WTC11 (cell line): Measurements from ENCODE around the gene WDR87.

Experiments used
- ETV6 ChIP-seq: sonication (generic); formaldehyde crosslinking; IDR thresholded peaks from 2 replicates; pipeline ENCODE4 v1.8.1; 2022; ENCODE audit warnings: mild to moderate bottlenecking, missing genetic modification reagents
- KAT7 ChIP-seq: sonication (generic); formaldehyde crosslinking; IDR thresholded peaks from 2 replicates; pipeline ENCODE4 v1.8.1; 2023; ENCODE audit warnings: missing genetic modification reagents, mild to moderate bottlenecking, borderline replicate concordance

DNA sequence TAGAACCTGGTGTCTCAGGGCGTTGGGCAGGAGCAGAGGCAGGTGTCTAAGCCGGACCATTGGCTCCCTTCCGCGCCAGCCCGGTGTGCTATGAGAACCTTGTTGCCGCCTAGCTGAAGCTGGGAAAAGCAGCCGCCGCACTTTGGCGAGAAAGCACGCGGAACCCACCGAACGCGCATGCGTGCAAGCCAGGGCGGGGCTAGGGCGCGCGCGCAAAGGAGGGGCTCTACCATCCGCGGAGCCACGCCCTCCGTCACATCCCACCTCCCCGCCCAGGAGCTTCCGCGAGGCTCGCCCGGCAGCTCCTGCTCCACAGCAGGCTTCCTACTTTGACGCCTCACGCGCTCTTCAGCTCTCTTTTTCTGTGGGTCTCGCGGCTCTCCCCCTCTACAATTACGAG, 51.3 kb downstream of the WDR87 start:
- TF ChIP-seq KAT7 (CRISPR knock-in tag), result no peak
- TF ChIP-seq ETV6 (CRISPR knock-in tag), result no peak
